Esophagus (tissue), 2 donors: ENCODE measurements around the gene PSMA1. TPM values are rescaled to one million over a fixed set of nuclear protein-coding genes. Genes with fewer than 3 reads are reported as not detected.

Source experiments
- H3K27ac ChIP-seq, 2 donors: one replicate each; pipeline ENCODE4 v1.5.1; 2013; ENCODE audit warnings: low read depth in 2 of 2, mild to moderate bottlenecking in 2 of 2, inconsistent platforms in 1 of 2, low read length in 1 of 2, moderate library complexity in 1 of 2
- H3K27me3 ChIP-seq, 2 donors: one replicate each; pipeline ENCODE4 v1.6.1; 2013; ENCODE audit warnings: low read length in 2 of 2, control low read depth in 1 of 2, mild to moderate bottlenecking in 1 of 2; ENCODE audit not compliant: insufficient read depth in 2 of 2, control insufficient read depth in 1 of 2
- H3K36me3 ChIP-seq, 2 donors: one replicate each; pipeline ENCODE4 v1.6.1; 2013; ENCODE audit warnings: low read length in 1 of 2; ENCODE audit not compliant: control insufficient read depth in 2 of 2, insufficient read depth in 2 of 2
- H3K4me1 ChIP-seq, 2 donors: one replicate each; pipeline ENCODE4 v1.6.1; 2013; ENCODE audit warnings: low read length in 1 of 2; ENCODE audit not compliant: control insufficient read depth in 2 of 2, insufficient read depth in 2 of 2
- H3K4me3 ChIP-seq, 2 donors: one replicate each; pipeline ENCODE4 v1.5.1; 2013; ENCODE audit warnings: low read length in 2 of 2, mild to moderate bottlenecking in 2 of 2, low read depth in 1 of 2, moderate library complexity in 1 of 2
- H3K9me3 ChIP-seq, 2 donors: one replicate each; pipeline ENCODE4 v1.6.1; 2013; ENCODE audit warnings: mild to moderate bottlenecking in 2 of 2, low read depth in 1 of 2, low read length in 1 of 2, moderate library complexity in 1 of 2; ENCODE audit not compliant: control insufficient read depth in 2 of 2, insufficient read depth in 1 of 2
- WGBS, 2 donors: extraction: QIAGEN DNeasy Blood & Tissue Kit; methylation state at CpG; one replicate each; pipeline ENCODE4 v1.1.7; 2013; 5-methylcytosine and 5-hydroxymethylcytosine counted together
- polyA plus RNA-seq, 2 donors: library from polyadenylated mRNA; stranded (reverse); fragments of 200-250 nt; gene quantifications; one replicate each; pipeline ENCODE4 v1.2.3, GENCODE V29; 2013
- donor health status: healthy with polysubstance abuse.
- donor health status: Bipolar disorder and iron deficiency.

Gene PSMA1
- polyA plus RNA-seq, 2 donors, result 111 to 146 TPM

DNA sequence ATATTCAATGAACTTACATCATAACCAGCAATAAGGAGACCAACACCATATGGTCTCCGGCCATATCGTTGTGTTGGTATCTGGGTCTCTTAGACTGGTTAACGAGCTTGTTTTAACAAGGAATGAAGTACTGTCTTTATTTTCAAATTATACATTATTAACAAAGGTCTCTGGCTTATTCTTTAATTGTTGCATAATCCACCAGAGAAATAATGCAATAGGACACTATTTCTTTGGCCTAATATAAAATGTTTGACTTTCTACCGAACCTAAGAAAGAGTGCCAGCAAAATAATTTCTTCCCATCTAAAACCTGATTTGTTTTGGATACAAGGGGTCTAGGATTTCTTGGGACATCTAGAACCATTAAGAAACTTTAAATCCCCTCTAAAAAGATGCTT lies 6.4 kb downstream of the PSMA1 start:
- H3K4me1 ChIP-seq, result no peaks in the 10 kb centered on the region
- H3K4me3 ChIP-seq, result no peak overlapping the region
- no peak overlapping the region for H3K27ac ChIP-seq
- no peaks in the 10 kb centered on the region for H3K9me3 ChIP-seq
- H3K36me3 ChIP-seq, result peaks cover 3 to 14% of the 10 kb centered on the region in 2 donors
- no peaks in the 10 kb centered on the region for H3K27me3 ChIP-seq
- WGBS, 2 donors, result 96 to 98% methylated on average over 4 of the region's 4 CpGs

DNA sequence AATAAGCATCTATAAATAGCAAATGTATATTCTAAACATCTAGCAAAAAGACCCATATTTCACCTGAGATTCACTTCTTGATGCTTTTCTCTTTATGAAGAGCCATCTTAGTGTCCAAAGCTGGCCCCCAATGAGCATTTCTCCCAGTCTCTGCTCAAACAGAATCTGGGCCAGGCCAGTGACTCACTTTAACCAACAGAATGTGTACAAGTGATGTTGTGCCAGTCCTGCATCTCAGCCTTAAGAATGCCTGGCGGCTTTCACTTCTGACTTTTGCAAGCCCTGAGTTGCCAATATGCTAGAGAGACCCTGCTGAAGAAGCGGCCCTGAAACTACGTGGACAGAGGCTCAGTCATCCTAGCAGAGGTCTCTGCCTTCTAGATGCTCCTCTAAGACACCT lies 13.7 kb downstream of the PSMA1 start:
- Histone ChIP-seq H3K4me3 (no peak overlapping the region), H3K27me3 (no peaks in the 10 kb centered on the region), H3K27ac (no peak overlapping the region), H3K36me3 (peaks cover 8 to 9% of the 10 kb centered on the region in 2 donors), H3K4me1 (no peaks in the 10 kb centered on the region), H3K9me3 (no peaks in the 10 kb centered on the region)
- 93 to 97% methylated on average over 3 of the region's 3 CpGs for WGBS, 2 donors

DNA sequence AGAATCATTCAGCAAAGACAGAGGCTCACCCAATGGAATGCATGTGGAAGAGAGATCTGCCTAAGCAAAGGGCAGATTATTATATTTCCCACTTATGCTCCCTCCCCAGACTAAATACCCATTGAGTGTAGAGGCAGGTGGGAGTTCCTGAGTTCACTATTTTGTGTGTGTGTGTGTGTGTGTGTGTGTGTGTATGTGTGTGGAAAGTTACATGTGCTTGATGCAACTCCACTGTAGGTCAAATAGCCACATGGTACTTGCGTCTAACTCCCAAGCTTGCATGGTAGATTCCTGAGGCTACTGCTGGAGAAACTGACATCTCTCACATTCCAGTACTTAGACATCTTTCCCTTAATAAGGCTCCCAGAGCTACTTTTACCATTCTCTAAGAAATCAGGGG lies 17.2 kb downstream of the PSMA1 start:
- H3K9me3 ChIP-seq, result no peaks in the 10 kb centered on the region
- H3K27ac ChIP-seq, result no peak overlapping the region
- H3K36me3 ChIP-seq, result peaks cover 5 to 8% of the 10 kb centered on the region in 2 donors
- 86 to 93% methylated on average over 1 of the region's 1 CpG for WGBS, 2 donors
- H3K4me3 ChIP-seq, result no peak overlapping the region
- no peaks in the 10 kb centered on the region for H3K4me1 ChIP-seq
- no peaks in the 10 kb centered on the region for H3K27me3 ChIP-seq

DNA sequence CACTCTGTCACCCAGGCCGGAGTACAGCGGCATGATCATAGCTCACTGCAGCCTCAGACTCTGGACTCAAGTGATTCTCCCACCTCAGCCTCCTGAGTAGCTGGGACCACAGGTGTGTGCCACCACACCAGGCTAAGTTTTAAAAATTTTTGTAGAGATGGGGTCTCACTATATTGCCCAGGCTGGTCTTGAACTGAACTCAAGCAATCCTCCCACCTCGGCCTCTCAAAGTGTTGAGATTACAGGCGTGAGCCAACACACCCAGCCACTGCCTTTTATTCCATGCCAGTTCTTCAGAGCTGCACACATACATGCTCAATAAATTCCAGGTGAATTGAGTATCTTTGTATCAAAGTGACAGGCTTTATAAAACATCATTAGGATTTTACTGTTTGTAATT lies 18.1 kb downstream of the PSMA1 start:
- Histone ChIP-seq H3K27me3 (no peaks in the 10 kb centered on the region), H3K9me3 (no peaks in the 10 kb centered on the region), H3K36me3 (peaks cover 5 to 8% of the 10 kb centered on the region in 2 donors), H3K27ac (no peak overlapping the region), H3K4me1 (no peaks in the 10 kb centered on the region), H3K4me3 (no peak overlapping the region)
- 95 to 97% methylated on average over 4 of the region's 4 CpGs for WGBS, 2 donors

DNA sequence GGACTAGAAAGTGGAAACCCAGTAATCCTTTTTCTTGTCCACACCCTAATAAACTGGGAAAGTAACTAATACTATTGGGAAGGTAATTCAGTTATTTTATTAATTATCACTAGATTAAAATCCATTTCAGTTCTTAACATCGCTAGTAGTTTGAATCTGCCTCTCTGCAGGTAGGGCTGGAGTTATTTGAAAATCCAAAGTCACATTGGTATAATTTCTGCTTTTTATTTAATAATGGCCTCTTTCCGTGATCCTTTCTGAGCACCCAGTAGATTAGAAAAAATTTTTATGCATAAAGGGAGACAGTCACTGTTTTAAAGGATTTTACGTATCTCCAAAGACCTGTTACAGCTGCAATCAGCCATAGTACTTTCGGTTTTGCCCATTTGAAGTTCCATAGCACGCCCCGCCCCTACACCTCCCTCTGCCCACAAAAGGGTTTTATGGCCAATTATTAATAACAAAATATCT lies 20.0 kb downstream of the PSMA1 start:
- Histone ChIP-seq H3K4me1 (no peaks in the 10 kb centered on the region), H3K9me3 (no peaks in the 10 kb centered on the region), H3K36me3 (peaks cover 0 to 2% of the 10 kb centered on the region in 2 donors), H3K27ac (peak overlapping the region; percentile 94 to 97), H3K4me3 (peak overlapping the region; percentile 10 to 85), H3K27me3 (no peaks in the 10 kb centered on the region)
- 1% methylated on average over 6 of the region's 6 CpGs for WGBS, 2 donors

DNA sequence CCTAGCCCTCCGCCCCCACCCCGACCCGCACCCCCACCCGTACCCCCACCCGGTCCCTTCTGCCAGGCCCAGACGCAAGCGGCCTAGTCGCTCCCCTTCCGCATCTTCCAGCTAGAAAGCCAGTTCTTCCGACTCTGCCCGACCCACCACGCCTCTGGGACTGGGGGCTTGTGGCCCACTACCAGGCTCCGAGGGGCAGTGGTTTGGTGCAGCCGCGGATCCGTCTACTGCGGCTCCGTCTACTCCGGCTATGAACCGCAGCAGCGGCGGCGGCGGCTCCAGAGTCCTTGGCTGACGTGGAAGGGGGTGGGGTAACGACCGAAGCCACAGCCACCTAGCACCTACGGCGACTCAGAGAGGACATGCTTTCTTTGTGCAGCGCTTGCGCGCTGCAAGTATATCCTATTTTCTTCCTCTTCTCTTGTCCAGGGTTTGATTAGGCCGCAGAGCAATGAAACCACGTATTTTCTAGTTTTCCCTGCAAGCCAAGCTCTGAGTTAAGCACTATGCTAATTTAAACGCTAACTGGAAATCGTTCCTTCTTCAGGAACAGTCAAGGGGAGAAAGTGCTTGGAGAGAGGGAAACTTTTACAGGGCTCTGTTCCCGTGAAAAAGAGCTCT lies 20.5 kb downstream of the PSMA1 start, which contains the start of gene COPB1:
TSS of gene COPB1 (minus strand) at position 252 of the 621 bp plus-strand sequence. CDS start 883 bp downstream, outside the sequence.
- Histone ChIP-seq H3K4me3 (peak within 1 kb of the TSS; percentile 85 to 89), H3K27ac (peak within 1 kb of the TSS; percentile 94 to 97), H3K27me3 (no peaks in the 10 kb centered on the region), H3K9me3 (no peaks in the 10 kb centered on the region), H3K4me1 (no peaks in the 10 kb centered on the region), H3K36me3 (peaks cover 0 to 2% of the 10 kb centered on the region in 2 donors)
- 0 to 1% methylated on average over 36 to 37 of the region's 37 CpGs for WGBS, 2 donors

DNA sequence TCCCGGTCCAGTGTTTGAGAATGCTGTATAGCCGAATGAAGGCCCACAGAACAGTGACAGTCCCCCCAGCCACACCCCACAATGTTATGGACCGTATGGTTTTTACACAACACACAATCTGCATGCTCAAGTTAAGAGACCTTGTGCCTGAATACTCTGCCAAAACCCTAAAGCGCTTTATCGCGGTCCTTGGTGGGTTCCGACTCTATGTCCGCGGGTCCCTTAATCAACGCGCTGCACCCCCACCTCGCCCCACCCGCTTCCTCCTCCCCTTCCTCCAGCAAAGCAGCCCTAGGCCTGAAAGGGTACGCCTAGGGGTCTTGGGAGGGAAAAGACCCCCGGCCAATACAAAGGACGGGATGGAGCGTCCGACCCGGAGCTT lies 21.0 kb downstream of the PSMA1 start:
- H3K4me3 ChIP-seq, result peak overlapping the region; percentile 85 to 89
- WGBS, 2 donors, result 1% methylated on average over 19 of the region's 19 CpGs
- no peaks in the 10 kb centered on the region for H3K9me3 ChIP-seq
- H3K4me1 ChIP-seq, result no peaks in the 10 kb centered on the region
- peak overlapping the region; percentile 78 to 94 for H3K27ac ChIP-seq
- H3K36me3 ChIP-seq, result peaks cover 0 to 2% of the 10 kb centered on the region in 2 donors
- no peaks in the 10 kb centered on the region for H3K27me3 ChIP-seq

DNA sequence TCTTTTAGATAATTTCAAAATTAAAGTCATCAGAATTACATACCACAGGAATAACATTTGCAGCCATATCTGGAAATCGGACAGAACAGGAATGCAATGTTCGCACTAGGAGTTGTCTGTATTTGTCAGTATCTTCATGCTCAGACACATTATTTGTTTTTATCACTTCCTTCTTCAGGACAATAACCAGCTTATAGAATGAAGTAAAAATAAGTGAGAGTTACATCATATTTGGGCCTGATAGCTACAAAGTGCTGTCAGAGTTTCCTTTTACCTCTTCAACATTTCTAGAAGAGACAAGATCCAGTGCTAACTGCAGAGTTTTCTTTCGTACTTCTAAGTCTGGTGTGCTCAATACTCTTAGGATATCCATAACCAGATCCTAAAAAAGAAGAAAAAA lies 39.5 kb downstream of the PSMA1 start:
- H3K27me3 ChIP-seq, result no peaks in the 10 kb centered on the region
- no peaks in the 10 kb centered on the region for H3K9me3 ChIP-seq
- no peak overlapping the region for H3K27ac ChIP-seq
- H3K4me1 ChIP-seq, result no peaks in the 10 kb centered on the region
- peaks cover 3 to 5% of the 10 kb centered on the region in 2 donors for H3K36me3 ChIP-seq
- 91 to 96% methylated on average over 3 of the region's 3 CpGs for WGBS, 2 donors
- H3K4me3 ChIP-seq, result no peak overlapping the region

DNA sequence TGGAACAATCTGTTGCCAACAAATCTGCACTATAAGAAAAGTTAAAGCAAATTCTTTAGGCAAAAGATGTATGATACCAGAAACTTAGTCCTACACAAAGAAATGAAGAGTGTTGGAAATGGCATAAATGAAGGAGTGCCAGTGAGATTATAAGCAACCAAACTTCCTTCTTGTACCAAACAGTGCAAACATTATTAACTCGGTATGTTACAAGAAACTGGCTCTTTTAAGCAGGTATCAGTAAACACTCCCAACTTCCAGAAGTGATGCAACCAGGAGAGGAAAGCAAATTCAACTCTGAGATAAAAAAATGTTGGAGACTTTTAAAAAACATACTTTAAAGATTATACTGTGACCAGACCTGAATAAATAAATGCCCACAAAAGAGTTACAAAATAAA lies 49.1 kb downstream of the PSMA1 start:
- Histone ChIP-seq H3K4me1 (no peaks in the 10 kb centered on the region), H3K4me3 (no peak overlapping the region), H3K27ac (no peak overlapping the region), H3K9me3 (no peaks in the 10 kb centered on the region), H3K36me3 (peaks cover 12% of the 10 kb centered on the region in 2 donors), H3K27me3 (no peaks in the 10 kb centered on the region)
- WGBS, 2 donors, result 67 to 78% methylated on average over 1 of the region's 1 CpG

DNA sequence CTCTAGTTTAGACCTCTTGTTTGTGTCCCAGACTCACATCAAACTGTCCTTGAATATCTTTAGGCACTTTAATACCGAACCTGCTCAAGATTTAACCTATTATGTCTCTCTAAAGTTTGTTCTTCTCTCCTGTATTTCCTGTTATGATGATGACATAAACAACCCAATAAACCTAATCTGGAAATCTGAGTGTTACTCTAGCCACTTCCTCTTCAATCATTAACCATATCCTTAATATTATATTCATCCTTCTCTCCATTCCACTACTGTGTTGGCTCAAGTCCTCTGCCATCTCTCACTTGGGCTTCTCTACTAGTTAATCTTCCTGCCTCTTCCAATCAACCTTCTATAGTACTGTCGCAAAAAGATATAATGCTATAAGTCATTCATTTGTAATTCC lies 56.6 kb downstream of the PSMA1 start:
- 85 to 89% methylated on average over 2 of the region's 2 CpGs for WGBS, 2 donors
- Histone ChIP-seq H3K4me1 (no peaks in the 10 kb centered on the region), H3K36me3 (peaks cover 3 to 6% of the 10 kb centered on the region in 2 donors), H3K9me3 (no peaks in the 10 kb centered on the region), H3K4me3 (no peak overlapping the region), H3K27ac (no peak overlapping the region), H3K27me3 (no peaks in the 10 kb centered on the region)
